Endothelial cell of umbilical vein (primary cell): ENCODE measurements around the gene CNTNAP2. TPM values are rescaled to one million over a fixed set of nuclear protein-coding genes. Genes with fewer than 3 reads are reported as not detected.

ENCODE experiments used
- BruUV-seq: library from RNA; stranded (reverse); fragments of 400-500 nt; replicated peaks from 2 replicates; lab custom pipeline; 2021; lab: Mats Ljungman, UMichigan
- CTCF ChIA-PET: fragments of 300-600, 350-600 bp; sonication (Branson Sonifier 250); formaldehyde crosslinking; loops from one replicate; lab custom pipeline; 2021; ENCODE audit warnings: antibody characterized with exemption, inconsistent platforms; lab: Charles Lee
- POLR2A ChIA-PET: fragments of 300-600, 350-600 bp; sonication (Branson Sonifier 250); formaldehyde crosslinking; loops from one replicate; lab custom pipeline; 2021; ENCODE audit warnings: antibody characterized with exemption, inconsistent platforms; lab: Charles Lee
- DNase-seq: peaks from one replicate; pipeline ENCODE4 v3.0.0-alpha.2; 2011; ENCODE audit warnings: low read depth, low spot score
- FAIRE-seq: peaks from 2 replicates; lab custom pipeline; 2011; peaks lifted over from hg19 to GRCh38; lab: Jason Lieb, UNC
- H2AFZ ChIP-seq: 2 replicates; pipeline ENCODE4 v1.6.0; 2012; ENCODE audit warnings: low read depth, low read length, control low read depth, inconsistent platforms
- H3K27ac ChIP-seq: 2 replicates; pipeline ENCODE4 v1.5.1; 2011; ENCODE audit warnings: low read depth, mild to moderate bottlenecking, control low read depth, low read length, moderate library complexity; ENCODE audit not compliant: insufficient read depth
- H3K27me3 ChIP-seq, 2 experiments: 2 replicates each; pipeline versions ENCODE4 v1.6.0 to v1.6.1; 2011; ENCODE audit warnings: low read length in 2 of 2, mixed read lengths in 1 of 2; ENCODE audit not compliant: control insufficient read depth in 2 of 2, insufficient read depth in 2 of 2
- H3K36me3 ChIP-seq, 2 experiments: 2 replicates in 1 of 2; 3 replicates in 1 of 2; pipeline ENCODE4 v1.5.1; 2011; ENCODE audit warnings: low read length in 2 of 2, mild to moderate bottlenecking in 1 of 2, moderate library complexity in 1 of 2; ENCODE audit not compliant: control insufficient read depth in 2 of 2, insufficient read depth in 2 of 2; ENCODE audit errors: extremely low read depth in 1 of 2
- H3K4me1 ChIP-seq: 3 replicates; pipeline ENCODE4 v1.5.1; 2011; ENCODE audit warnings: mild to moderate bottlenecking, low read length; ENCODE audit not compliant: control insufficient read depth, insufficient read depth; ENCODE audit errors: extremely low read depth
- H3K4me2 ChIP-seq: 2 replicates; pipeline ENCODE4 v1.6.1; 2011; ENCODE audit warnings: low read length, control low read depth, mixed read lengths; ENCODE audit not compliant: insufficient read depth
- H3K4me3 ChIP-seq, 3 experiments: fragments of 200-600 bp in 1 of 3; sonication (generic), shearing (Covaris generic) in 1 of 3; replicated peaks in 1 of 3; 2 replicates each; pipeline ENCODE4 v1.5.1; 2011 to 2016; ENCODE audit warnings: control low read depth in 3 of 3, low read length in 3 of 3, mild to moderate bottlenecking in 2 of 3, inconsistent platforms in 1 of 3, low read depth in 1 of 3, moderate library complexity in 1 of 3; ENCODE audit not compliant: insufficient read depth in 1 of 3
- H3K79me2 ChIP-seq: 2 replicates; pipeline ENCODE4 v1.6.0; 2012; ENCODE audit warnings: low read length, inconsistent platforms; ENCODE audit not compliant: control insufficient read depth, insufficient read depth
- H3K9ac ChIP-seq: replicated peaks from 2 replicates; pipeline ENCODE3; 2011; ENCODE audit warnings: low read length, control low read depth; ENCODE audit not compliant: insufficient read depth; ENCODE audit errors: extremely low read depth
- H3K9me1 ChIP-seq: replicated peaks from 3 replicates; pipeline ENCODE4 v1.6.0; 2011; ENCODE audit warnings: mild to moderate bottlenecking, low read length; ENCODE audit not compliant: control insufficient read depth, insufficient read depth; ENCODE audit errors: extremely low read depth
- H3K9me3 ChIP-seq: replicated peaks from 2 replicates; pipeline ENCODE4 v1.5.1; 2012; ENCODE audit warnings: low read length, inconsistent platforms; ENCODE audit not compliant: control insufficient read depth, insufficient read depth
- H4K20me1 ChIP-seq: replicated peaks from 2 replicates; pipeline ENCODE3; 2011; ENCODE audit warnings: mild to moderate bottlenecking, low read length; ENCODE audit not compliant: control insufficient read depth, insufficient read depth; ENCODE audit errors: extremely low read depth
- EZH2 ChIP-seq: IDR thresholded peaks from 2 replicates; pipeline ENCODE4 v1.6.1; 2012; ENCODE audit warnings: borderline replicate concordance, low read depth, mild to moderate bottlenecking, moderate library complexity, low read length, inconsistent platforms; ENCODE audit not compliant: severe bottlenecking
- FOS ChIP-seq: IDR thresholded peaks from 2 replicates; pipeline ENCODE4 v1.6.1; 2011; ENCODE audit warnings: mild to moderate bottlenecking, low read length, moderate library complexity, borderline replicate concordance; ENCODE audit not compliant: insufficient read depth
- GATA2 ChIP-seq: IDR thresholded peaks from 2 replicates; pipeline ENCODE4 v1.7.0; 2011; ENCODE audit warnings: low read depth, mild to moderate bottlenecking, moderate library complexity, mixed read lengths, low read length; ENCODE audit not compliant: insufficient read length, insufficient read depth
- JUN ChIP-seq: IDR thresholded peaks from 2 replicates; pipeline ENCODE4 v1.6.1; 2011; ENCODE audit warnings: borderline replicate concordance, low read depth; ENCODE audit not compliant: insufficient read length, insufficient read depth
- MYC ChIP-seq: IDR thresholded peaks from one replicate; pipeline ENCODE4 v1.6.1; 2011; ENCODE audit warnings: mild to moderate bottlenecking, low read depth, low read length
- POLR2A ChIP-seq: IDR thresholded peaks from 2 replicates; pipeline ENCODE4 v1.6.1; 2012; ENCODE audit warnings: low read depth, mild to moderate bottlenecking, control low read depth, low read length
- POLR2AphosphoS5 ChIP-seq: IDR thresholded peaks from 2 replicates; pipeline ENCODE4 v1.6.1; 2012; ENCODE audit warnings: low read depth, mild to moderate bottlenecking, control low read depth, low read length, moderate library complexity; ENCODE audit not compliant: insufficient read depth
- dilution Hi-C: fragments of 300-500 bp; cut with MboI; formaldehyde crosslinking; loops from one replicate; pipeline ENCODE4 v1.15.0; 2019; ENCODE audit warnings: low sequenced_read_pairs; ENCODE audit not compliant: extremely low pct_ligation_motif_present
- intact Hi-C: fragments of 100-400 bp; cut with micrococcal nuclease; formaldehyde crosslinking; loops from one replicate; pipeline ENCODE4 v1.10.0; 2022
- polyA plus RNA-seq, 4 experiments: library from polyadenylated mRNA; depleted of rRNA in 3 of 4; stranded (reverse) in 3 of 4; unstranded in 1 of 4; fragments of >200 nt; gene quantifications; 2 replicates each; pipeline versions ENCODE4 v1.2.1 to v1.2.3, GENCODE V29; 2011 to 2012; ENCODE audit warnings: missing spikeins in 1 of 4
- total RNA-seq: library from RNA; stranded (reverse); gene quantifications from 2 replicates; pipeline ENCODE4 v1.2.3, GENCODE V29; 2021
- TF ChIP-seq, protein P1 (sequence below), 2 donors: IDR thresholded peaks; 1 replicate in 1 of 2; 2 replicates in 1 of 2; pipeline ENCODE4 v1.5.1; 2011; ENCODE audit warnings: low read length in 2 of 2, mild to moderate bottlenecking in 2 of 2, moderate library complexity in 2 of 2, control low read depth in 1 of 2, inconsistent platforms in 1 of 2, low read depth in 1 of 2; ENCODE audit not compliant: insufficient read depth in 1 of 2; ENCODE audit errors: extremely low read depth in 1 of 2
- TF ChIP-seq, protein P2 (sequence below): IDR thresholded peaks from 2 replicates; pipeline ENCODE4 v1.6.1; 2011; ENCODE audit not compliant: insufficient read depth, insufficient read length

CNTNAP2 gene
- total and polyA plus RNA-seq, 2 donors (not counting 3 experiments of a cell fraction or from before 2014, with no cell fraction given), result not detected

DNA sequence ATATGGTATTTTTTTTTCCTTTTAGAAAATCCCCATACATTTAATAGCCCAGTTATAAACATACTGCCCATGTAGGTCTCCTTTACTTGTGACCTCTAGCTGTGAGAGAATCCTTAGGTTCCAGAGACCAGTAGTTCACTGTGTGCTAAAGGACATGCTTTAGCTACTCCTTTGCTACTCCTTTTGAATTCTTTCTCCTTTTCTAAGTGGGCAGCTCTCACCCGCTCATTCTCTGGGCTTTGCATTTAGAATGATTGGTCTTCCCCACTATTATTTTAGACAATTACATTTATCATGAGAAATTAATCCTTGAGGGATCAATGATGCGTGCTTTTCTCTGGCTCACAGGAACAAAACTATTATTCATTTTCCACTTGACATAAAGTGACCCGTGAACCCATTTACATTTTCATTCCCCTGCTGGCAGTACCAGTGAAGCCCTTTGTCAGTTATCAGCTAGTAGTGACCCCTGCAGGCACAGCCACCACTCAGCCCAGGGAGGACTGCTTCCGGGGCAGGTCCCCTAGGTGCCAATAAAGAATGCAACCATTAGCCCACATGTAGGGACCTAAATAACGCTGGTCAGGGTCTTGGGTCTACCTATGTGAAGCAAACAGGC, 844.3 kb downstream of the CNTNAP2 start:
- TF ChIP-seq, protein P1, sequence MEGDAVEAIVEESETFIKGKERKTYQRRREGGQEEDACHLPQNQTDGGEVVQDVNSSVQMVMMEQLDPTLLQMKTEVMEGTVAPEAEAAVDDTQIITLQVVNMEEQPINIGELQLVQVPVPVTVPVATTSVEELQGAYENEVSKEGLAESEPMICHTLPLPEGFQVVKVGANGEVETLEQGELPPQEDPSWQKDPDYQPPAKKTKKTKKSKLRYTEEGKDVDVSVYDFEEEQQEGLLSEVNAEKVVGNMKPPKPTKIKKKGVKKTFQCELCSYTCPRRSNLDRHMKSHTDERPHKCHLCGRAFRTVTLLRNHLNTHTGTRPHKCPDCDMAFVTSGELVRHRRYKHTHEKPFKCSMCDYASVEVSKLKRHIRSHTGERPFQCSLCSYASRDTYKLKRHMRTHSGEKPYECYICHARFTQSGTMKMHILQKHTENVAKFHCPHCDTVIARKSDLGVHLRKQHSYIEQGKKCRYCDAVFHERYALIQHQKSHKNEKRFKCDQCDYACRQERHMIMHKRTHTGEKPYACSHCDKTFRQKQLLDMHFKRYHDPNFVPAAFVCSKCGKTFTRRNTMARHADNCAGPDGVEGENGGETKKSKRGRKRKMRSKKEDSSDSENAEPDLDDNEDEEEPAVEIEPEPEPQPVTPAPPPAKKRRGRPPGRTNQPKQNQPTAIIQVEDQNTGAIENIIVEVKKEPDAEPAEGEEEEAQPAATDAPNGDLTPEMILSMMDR (IDR thresholded peaks at IDR 0.05; ENCODE audit: extremely low read depth in 1 of 2, insufficient read depth in 1 of 2, low read depth in 1 of 2, low read length in 2 of 2), result no peak
- H3K27me3 ChIP-seq, result no peaks in the 10 kb centered on the region
- intact Hi-C loops, result no loop called here
- H3K79me2 ChIP-seq, result no peaks in the 10 kb centered on the region
- dilution Hi-C loops, result no loop called here
- BruUV-seq, result no TSS peak
- H3K9ac ChIP-seq, result no peak overlapping the region
- no peaks in the 10 kb centered on the region for H3K4me1 ChIP-seq
- no peak overlapping the region for H3K27ac ChIP-seq
- DNase-seq, result no peak
- H3K4me2 ChIP-seq, result no peak overlapping the region
- no peaks in the 10 kb centered on the region for H3K36me3 ChIP-seq
- CTCF ChIA-PET, result no interaction called here
- H3K9me1 ChIP-seq, result no peaks in the 10 kb centered on the region
- no peak for FAIRE-seq
- H2AFZ ChIP-seq, result no peak overlapping the region
- no peaks in the 10 kb centered on the region for H4K20me1 ChIP-seq
- H3K4me3 ChIP-seq, result no peak overlapping the region
- POLR2A ChIA-PET, result no interaction called here
- H3K9me3 ChIP-seq, result peaks cover 6% of the 10 kb centered on the region

DNA sequence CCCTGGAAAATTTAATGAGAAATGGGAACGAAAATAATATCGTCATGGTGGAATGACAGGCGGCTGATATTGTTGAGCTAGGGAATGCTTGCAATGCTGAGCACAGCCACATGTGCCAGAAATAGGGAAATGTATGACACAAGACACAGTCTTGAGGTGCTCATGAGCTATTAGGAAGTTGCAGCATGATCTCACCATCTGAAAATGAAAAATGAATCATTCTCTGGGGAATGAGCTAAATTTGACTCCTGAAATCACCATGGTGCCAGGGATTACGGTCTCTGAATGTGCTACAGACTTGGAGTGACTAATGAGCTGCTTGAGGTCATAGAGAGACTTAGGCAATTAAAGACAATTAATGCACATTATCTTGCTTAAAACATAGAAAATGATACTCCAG, 845.0 kb downstream of the CNTNAP2 start:
- no peaks in the 10 kb centered on the region for H3K9me1 ChIP-seq
- H3K9ac ChIP-seq, result no peak overlapping the region
- intact Hi-C loops, result no loop called here
- H3K9me3 ChIP-seq, result peaks cover 6% of the 10 kb centered on the region
- POLR2A ChIA-PET, result no interaction called here
- no TSS peak for BruUV-seq
- H3K4me1 ChIP-seq, result no peaks in the 10 kb centered on the region
- H3K4me3 ChIP-seq, result no peak overlapping the region
- TF ChIP-seq EZH2, result no peak
- no peak for TF ChIP-seq JUN
- no peak for TF ChIP-seq GATA2
- TF ChIP-seq, protein P1 (IDR thresholded peaks at IDR 0.05; ENCODE audit: extremely low read depth in 1 of 2, insufficient read depth in 1 of 2, low read depth in 1 of 2, low read length in 2 of 2), result no peak
- no peak for TF ChIP-seq POLR2AphosphoS5
- TF ChIP-seq FOS, result no peak
- TF ChIP-seq, protein P2, sequence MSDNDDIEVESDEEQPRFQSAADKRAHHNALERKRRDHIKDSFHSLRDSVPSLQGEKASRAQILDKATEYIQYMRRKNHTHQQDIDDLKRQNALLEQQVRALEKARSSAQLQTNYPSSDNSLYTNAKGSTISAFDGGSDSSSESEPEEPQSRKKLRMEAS, result no peak
- TF ChIP-seq POLR2A, result no peak
- no peak for TF ChIP-seq MYC
- H3K79me2 ChIP-seq, result no peaks in the 10 kb centered on the region
- H3K27ac ChIP-seq, result no peak overlapping the region
- no peak for DNase-seq
- dilution Hi-C loops, result no loop called here
- no peaks in the 10 kb centered on the region for H3K36me3 ChIP-seq
- no peaks in the 10 kb centered on the region for H3K27me3 ChIP-seq
- H3K4me2 ChIP-seq, result no peak overlapping the region
- no peak overlapping the region for H2AFZ ChIP-seq
- no peaks in the 10 kb centered on the region for H4K20me1 ChIP-seq
- CTCF ChIA-PET, result no interaction called here
- no peak for FAIRE-seq
